WI38 (cell line): ENCODE results near the gene EVC.

ENCODE experiments used
- H3K4me3 ChIP-seq: 2 replicates; pipeline ENCODE4 v1.5.1; 2011; ENCODE audit warnings: low read depth, mild to moderate bottlenecking, control low read depth, low read length
- TF ChIP-seq, protein P1 (sequence below): IDR thresholded peaks from 2 replicates; pipeline ENCODE4 v1.5.1; 2012; ENCODE audit warnings: low read depth, mild to moderate bottlenecking, control low read depth, low read length

EVC gene

DNA sequence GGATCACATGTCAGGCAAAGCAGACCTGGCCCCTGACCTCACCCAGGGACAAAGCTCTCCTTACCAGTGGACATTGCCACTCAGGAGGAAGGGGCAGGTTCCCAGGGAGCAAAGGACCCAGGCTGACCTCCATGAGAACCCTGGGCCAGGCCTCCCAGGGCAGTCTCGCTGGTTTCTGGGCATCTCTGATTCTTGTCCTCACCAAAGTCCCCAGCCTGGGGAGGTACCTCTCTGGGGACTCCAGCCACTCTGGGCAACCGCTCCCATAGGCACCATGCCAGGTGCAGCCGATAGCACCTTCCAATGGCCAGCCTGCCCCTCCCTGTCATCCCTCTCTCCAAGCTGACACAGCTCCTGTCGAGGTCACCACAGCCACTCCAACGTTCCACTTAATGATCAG lies 10.5 kb upstream of the EVC start:
- no peak overlapping the region for H3K4me3 ChIP-seq
- TF ChIP-seq, protein P1, sequence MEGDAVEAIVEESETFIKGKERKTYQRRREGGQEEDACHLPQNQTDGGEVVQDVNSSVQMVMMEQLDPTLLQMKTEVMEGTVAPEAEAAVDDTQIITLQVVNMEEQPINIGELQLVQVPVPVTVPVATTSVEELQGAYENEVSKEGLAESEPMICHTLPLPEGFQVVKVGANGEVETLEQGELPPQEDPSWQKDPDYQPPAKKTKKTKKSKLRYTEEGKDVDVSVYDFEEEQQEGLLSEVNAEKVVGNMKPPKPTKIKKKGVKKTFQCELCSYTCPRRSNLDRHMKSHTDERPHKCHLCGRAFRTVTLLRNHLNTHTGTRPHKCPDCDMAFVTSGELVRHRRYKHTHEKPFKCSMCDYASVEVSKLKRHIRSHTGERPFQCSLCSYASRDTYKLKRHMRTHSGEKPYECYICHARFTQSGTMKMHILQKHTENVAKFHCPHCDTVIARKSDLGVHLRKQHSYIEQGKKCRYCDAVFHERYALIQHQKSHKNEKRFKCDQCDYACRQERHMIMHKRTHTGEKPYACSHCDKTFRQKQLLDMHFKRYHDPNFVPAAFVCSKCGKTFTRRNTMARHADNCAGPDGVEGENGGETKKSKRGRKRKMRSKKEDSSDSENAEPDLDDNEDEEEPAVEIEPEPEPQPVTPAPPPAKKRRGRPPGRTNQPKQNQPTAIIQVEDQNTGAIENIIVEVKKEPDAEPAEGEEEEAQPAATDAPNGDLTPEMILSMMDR, result no peak

DNA sequence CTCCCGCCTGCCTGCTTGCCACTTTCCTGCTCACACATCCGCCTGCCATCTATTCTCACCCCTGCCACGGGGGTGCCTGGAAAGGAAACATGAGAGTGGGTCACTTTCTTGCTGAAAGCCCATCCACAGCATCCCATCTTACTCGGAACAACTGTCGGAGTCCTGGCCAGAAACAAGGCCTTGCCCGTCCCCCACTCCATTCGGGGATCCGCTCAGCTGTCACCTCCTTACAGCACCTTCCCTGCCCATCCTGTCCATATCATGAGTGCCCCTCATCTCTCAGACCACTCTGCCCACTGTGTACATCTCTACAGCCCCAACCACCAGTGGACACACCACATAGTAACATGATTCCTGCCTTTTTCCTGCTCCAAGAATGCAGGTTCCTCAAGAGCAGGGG lies 9.0 kb upstream of the EVC start:
- no peak overlapping the region for H3K4me3 ChIP-seq
- TF ChIP-seq, protein P1, result no peak

DNA sequence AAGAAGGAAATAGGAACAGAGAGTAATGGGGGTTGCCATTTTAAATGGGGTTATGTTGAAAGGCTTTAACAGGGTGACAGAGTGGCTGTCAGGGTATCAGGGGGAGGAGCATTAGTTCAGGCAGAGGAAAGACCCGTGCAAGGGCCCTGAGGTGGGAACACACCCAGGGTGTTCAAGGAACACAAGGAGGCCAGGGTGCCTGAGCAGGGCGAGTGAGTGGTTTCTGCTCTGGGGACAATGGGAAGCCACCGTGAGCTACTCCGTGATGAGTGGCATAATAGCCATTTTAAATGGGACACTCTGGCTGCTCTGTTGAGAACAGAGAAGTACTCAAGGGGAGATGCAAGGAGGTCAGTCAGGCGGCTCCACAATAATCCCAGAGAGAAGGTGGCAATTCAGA lies 7.2 kb upstream of the EVC start:
- TF ChIP-seq, protein P1, result no peak
- H3K4me3 ChIP-seq, result no peak overlapping the region

DNA sequence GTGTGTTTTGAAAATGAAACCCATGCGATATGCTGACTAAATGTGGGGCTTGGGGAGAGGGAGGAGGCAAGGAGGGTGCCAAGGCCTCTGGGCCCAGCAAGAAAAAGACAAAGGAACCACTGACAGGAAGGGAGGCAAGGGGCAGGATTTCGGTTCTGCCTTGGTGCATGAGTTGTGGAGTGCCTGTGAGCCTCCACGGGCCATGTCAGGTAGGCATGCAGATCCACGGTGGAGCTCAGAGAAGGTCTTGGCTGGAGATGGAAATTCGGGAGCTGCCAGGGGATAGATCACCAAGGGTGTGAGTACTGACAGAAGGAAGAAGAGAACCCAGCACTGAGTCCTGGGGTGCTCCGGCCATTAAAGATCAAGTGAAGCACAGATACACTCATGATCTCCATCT lies 6.7 kb upstream of the EVC start:
- TF ChIP-seq, protein P1, result no peak
- no peak overlapping the region for H3K4me3 ChIP-seq

DNA sequence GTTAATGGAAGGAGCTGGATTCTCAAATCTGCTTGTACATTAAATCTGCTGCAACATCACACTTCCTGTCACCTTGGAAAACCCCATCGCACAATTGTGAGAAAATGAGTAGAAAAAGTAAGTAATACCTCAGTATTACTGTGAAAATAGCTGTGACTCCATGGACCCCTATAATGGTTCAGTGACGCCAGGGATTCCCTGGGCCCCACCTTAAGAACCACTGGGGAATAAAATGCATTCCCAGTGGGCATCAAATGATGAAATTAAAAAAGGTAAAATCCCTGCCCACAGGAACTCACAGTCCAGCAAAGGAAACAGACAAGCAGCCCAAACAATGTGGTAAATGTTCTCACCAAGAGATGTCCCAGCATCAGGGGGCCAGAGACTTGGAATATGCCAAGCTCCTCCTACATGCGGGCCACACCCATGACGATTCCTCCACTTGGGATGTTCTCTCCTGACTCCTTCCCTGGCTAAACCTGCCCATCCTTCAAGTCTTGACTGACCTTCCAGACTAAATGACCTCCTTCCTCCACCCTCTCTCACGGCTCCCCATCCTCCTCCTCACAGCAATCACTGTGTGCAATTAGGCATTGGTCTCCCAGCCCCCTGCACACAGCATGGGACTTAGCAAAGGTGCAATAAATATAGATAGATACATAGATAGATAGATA lies 5.2 kb upstream of the EVC start:
- TF ChIP-seq, protein P1, result no peak
- H3K4me3 ChIP-seq, result no peak overlapping the region

DNA sequence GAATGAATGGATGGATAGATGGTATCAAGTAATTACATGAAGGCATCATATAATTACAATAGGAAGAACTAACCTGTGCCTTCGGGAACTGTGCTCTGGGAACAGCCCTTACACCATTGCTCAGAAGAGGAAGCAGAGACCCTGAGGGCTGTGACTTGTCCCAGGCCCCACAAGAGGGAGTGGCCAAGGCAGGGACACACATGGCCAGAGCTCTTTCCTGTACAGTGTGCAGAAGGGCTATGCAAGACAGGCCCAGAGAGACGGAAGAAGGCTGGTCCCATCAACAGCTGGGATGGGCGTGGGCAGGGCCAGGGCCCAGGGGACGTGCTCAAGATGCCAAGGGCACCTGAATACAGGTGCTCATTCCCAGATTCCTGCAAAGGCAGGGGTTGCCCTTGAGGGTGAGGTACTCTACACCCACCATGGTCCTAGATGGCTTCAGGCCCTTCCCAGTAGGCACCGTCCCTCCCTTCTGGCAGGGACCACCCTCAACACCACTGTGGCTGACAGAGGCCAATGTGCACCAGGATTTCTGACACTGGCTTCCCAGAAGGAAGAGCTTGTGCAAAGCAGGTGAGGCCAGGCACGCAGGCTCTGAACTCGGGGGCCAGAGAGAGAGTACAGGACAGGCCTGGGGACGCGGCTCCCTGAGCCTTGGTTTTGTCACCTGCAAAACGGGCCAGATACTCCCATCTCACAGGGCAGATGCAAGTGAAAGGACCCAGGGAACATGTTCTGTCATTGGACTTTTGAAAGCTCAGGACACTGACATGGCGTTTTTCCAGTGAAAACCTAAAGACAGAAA lies 4.3 kb upstream of the EVC start:
- TF ChIP-seq, protein P1, result no peak
- peak overlapping the region; percentile 84; the same call in 1 of the 2 replicates for H3K4me3 ChIP-seq

DNA sequence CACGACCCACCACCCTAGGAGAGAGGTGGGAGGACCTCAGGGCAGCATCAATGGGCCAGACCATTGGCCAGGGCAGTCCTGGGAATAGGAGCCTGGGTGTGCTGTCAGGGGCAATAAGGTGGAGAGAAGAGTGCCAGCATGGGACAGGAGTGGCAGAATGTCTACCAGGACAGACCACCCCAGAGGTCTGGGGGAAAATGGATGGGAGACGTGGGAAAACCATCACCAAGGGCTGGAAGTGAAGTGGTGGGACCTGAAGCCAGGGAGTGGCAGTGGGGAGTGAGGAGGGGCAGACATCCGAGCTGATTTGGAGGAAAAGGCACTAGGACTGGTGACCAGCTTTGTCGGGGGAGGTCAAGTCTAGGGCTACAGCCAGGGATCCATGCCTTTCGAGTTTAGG lies 3.6 kb upstream of the EVC start:
- TF ChIP-seq, protein P1, result no peak
- H3K4me3 ChIP-seq, result peak overlapping the region; percentile 84
